GM12891 (cell line): ENCODE measurements around the gene SLC2A13.

Source experiments
- PAX5 ChIP-seq: IDR thresholded peaks from 2 replicates; pipeline ENCODE4 v1.6.1; 2011; ENCODE audit warnings: low read length, moderate library complexity, mild to moderate bottlenecking; ENCODE audit not compliant: insufficient read depth, severe bottlenecking
- POLR2A ChIP-seq: IDR thresholded peaks from 2 replicates; pipeline ENCODE4 v1.6.1; 2011; ENCODE audit warnings: low read depth, low read length, control low read depth
- POLR2AphosphoS5 ChIP-seq: IDR thresholded peaks from 2 replicates; pipeline ENCODE4 v1.6.1; 2011; ENCODE audit warnings: low read depth, low read length, control low read depth

GRCh38 chr12:40016980-40017379, 88.9 kb downstream of the SLC2A13 start:
- TF ChIP-seq POLR2A (no peak), POLR2AphosphoS5 (no peak), PAX5 (no peak)
